ENCODE data around the gene C6orf141. TPM values are rescaled to one million over a fixed set of nuclear protein-coding genes. Genes with fewer than 3 reads are reported as not detected.

Gene C6orf141
- total and polyA plus RNA-seq, 10 of the 15 experiments (the other 5 are each of a cell fraction or from before 2014, with no cell fraction given): 0.05 to 0.19 TPM; not detected in 8

DNA sequence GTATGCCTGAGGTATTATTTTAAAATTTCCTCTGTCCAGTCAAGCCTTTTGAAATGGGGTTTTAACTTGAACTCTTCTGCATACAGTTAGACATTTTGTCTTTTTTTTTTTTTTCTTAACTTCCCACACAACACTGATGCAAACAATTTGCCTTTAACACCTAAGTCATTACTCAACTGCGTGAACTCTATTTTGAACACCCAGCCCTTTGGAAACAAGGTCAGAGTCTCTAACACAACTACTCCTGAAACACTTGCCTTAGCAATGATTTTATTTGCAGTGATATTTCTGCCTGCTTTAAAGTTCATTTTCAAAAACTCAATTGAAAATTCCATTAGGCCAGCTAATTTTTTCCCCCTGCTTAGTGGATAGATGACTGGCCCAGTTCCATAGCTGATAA lies 26.6 kb upstream of the C6orf141 start:
- no peak overlapping the region for H3K4me3 ChIP-seq
- no peak overlapping the region for H3K9ac ChIP-seq (ENCODE audit: control insufficient read depth, insufficient read depth, low read length)
- ChIA-PET CTCF (interaction anchor here (0.8 to 1.6 kb wide), 2 partner anchors 82 to 327 kb away, joined by 3 read pairs; no protein-coding TSS in a partner anchor), SMC1A (ENCODE audit: uncharacterized antibody, unreplicated experiment) (interaction anchor here (1.1 kb wide), 1 partner anchor 11 kb away, joined by 3 read pairs; no protein-coding TSS in a partner anchor), RAD21 (ENCODE audit: unreplicated experiment) (no interaction called here), POLR2A (no interaction called here)
- 86% methylated on average over 1 of the region's 1 CpG for WGBS (ENCODE audit: insufficient coverage, insufficient replicate concordance, low lambda C conversion rate, missing lambda C conversion rate)
- intact Hi-C loops (cut with micrococcal nuclease; ENCODE audit: unreplicated experiment) (no loop called here), in situ Hi-C loops (cut with MboI) (no loop called here)
- FAIRE-seq (no peak), ATAC-seq (no peak), DNase-seq (ENCODE audit: low read depth, low spot score) (no peak)
- H4K20me1 ChIP-seq (ENCODE audit: control insufficient read depth, insufficient read depth): no peaks in the 10 kb centered on the region
- H3K27ac ChIP-seq (ENCODE audit: control insufficient read depth, insufficient read depth): no peak overlapping the region
- BruUV-seq (replicated peaks): no TSS peak
- no peaks in the 10 kb centered on the region for H3K79me2 ChIP-seq (ENCODE audit: control insufficient read depth, insufficient read depth, low read length)
- H3K36me3 ChIP-seq (ENCODE audit: control insufficient read depth in 2 of 2, insufficient read depth in 2 of 2, low read length in 1 of 2): no peaks in the 10 kb centered on the region
- no peak overlapping the region for H2AFZ ChIP-seq (ENCODE audit: control insufficient read depth, low read depth, low read length)
- no peak overlapping the region for H3K4me2 ChIP-seq (ENCODE audit: control insufficient read depth, insufficient read depth)
- H3K4me1 ChIP-seq (ENCODE audit: control insufficient read depth, insufficient read depth, low read length): no peaks in the 10 kb centered on the region
- no peaks in the 10 kb centered on the region for H3K27me3 ChIP-seq (replicated peaks in 1 of 2; ENCODE audit: control insufficient read depth in 2 of 2, insufficient read depth in 2 of 2, low read length in 1 of 2)
- no peaks in the 10 kb centered on the region for H3K9me3 ChIP-seq (replicated peaks; ENCODE audit: control insufficient read depth, insufficient read depth, low read length)
- TF ChIP-seq IRF3 (IDR thresholded peaks at IDR 0.05): no peak
- TF ChIP-seq, protein P1, sequence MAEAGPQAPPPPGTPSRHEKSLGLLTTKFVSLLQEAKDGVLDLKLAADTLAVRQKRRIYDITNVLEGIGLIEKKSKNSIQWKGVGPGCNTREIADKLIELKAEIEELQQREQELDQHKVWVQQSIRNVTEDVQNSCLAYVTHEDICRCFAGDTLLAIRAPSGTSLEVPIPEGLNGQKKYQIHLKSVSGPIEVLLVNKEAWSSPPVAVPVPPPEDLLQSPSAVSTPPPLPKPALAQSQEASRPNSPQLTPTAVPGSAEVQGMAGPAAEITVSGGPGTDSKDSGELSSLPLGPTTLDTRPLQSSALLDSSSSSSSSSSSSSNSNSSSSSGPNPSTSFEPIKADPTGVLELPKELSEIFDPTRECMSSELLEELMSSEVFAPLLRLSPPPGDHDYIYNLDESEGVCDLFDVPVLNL (IDR thresholded peaks at IDR 0.05; ENCODE audit: low read depth, low read length): no peak
- TF ChIP-seq, protein P2, sequence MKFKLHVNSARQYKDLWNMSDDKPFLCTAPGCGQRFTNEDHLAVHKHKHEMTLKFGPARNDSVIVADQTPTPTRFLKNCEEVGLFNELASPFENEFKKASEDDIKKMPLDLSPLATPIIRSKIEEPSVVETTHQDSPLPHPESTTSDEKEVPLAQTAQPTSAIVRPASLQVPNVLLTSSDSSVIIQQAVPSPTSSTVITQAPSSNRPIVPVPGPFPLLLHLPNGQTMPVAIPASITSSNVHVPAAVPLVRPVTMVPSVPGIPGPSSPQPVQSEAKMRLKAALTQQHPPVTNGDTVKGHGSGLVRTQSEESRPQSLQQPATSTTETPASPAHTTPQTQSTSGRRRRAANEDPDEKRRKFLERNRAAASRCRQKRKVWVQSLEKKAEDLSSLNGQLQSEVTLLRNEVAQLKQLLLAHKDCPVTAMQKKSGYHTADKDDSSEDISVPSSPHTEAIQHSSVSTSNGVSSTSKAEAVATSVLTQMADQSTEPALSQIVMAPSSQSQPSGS (IDR thresholded peaks at IDR 0.05; ENCODE audit: low read length): no peak
- no peak for TF ChIP-seq NRF1 (conservative IDR thresholded peaks at IDR 0.05; ENCODE audit: low read depth, low read length)
- no peak for TF ChIP-seq SREBF1 (IDR thresholded peaks at IDR 0.05; ENCODE audit: low read length)
- no peak for TF ChIP-seq IRF4 (IDR thresholded peaks at IDR 0.05; ENCODE audit: low read depth, low read length)
- TF ChIP-seq TCF7 (IDR thresholded peaks at IDR 0.05; ENCODE audit: borderline replicate concordance): no peak
- TF ChIP-seq BCLAF1 (IDR thresholded peaks at IDR 0.05): no peak
- no peak for TF ChIP-seq ZNF592 (IDR thresholded peaks at IDR 0.05)
- no peak for TF ChIP-seq SP1 (IDR thresholded peaks at IDR 0.05; ENCODE audit: low read depth, low read length)
- no peak for TF ChIP-seq MYC (IDR thresholded peaks at IDR 0.05; ENCODE audit: insufficient read depth, insufficient read length, insufficient replicate concordance, low read length, severe bottlenecking)
- TF ChIP-seq, protein P3, sequence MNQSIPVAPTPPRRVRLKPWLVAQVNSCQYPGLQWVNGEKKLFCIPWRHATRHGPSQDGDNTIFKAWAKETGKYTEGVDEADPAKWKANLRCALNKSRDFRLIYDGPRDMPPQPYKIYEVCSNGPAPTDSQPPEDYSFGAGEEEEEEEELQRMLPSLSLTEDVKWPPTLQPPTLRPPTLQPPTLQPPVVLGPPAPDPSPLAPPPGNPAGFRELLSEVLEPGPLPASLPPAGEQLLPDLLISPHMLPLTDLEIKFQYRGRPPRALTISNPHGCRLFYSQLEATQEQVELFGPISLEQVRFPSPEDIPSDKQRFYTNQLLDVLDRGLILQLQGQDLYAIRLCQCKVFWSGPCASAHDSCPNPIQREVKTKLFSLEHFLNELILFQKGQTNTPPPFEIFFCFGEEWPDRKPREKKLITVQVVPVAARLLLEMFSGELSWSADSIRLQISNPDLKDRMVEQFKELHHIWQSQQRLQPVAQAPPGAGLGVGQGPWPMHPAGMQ (IDR thresholded peaks at IDR 0.05; ENCODE audit: borderline replicate concordance): no peak
- no peak for TF ChIP-seq HDGF (IDR thresholded peaks at IDR 0.05)
